ENCODE data around the gene IL27RA.

Gene IL27RA

DNA sequence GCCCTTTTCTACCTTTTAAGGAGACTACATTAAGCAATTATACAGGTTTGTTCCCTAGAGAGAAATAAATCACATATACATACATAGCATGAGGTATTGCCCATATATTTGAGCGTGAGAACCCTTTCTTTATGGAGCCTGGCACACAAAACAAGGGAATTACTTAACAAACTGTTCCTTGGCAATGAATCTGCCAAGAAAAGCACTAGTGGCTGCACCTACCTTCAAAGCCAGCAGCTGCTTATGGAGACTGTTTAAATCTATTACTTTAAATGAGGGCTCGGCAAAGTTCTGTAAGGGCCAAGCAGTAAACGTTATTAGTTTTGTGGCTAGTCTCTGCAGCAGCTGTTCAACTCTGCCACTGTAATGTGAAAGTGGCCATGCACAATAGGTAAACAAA is 32.5 kb upstream of the IL27RA start:
- TF ChIP-seq, protein P1, sequence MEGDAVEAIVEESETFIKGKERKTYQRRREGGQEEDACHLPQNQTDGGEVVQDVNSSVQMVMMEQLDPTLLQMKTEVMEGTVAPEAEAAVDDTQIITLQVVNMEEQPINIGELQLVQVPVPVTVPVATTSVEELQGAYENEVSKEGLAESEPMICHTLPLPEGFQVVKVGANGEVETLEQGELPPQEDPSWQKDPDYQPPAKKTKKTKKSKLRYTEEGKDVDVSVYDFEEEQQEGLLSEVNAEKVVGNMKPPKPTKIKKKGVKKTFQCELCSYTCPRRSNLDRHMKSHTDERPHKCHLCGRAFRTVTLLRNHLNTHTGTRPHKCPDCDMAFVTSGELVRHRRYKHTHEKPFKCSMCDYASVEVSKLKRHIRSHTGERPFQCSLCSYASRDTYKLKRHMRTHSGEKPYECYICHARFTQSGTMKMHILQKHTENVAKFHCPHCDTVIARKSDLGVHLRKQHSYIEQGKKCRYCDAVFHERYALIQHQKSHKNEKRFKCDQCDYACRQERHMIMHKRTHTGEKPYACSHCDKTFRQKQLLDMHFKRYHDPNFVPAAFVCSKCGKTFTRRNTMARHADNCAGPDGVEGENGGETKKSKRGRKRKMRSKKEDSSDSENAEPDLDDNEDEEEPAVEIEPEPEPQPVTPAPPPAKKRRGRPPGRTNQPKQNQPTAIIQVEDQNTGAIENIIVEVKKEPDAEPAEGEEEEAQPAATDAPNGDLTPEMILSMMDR (IDR thresholded peaks at IDR 0.05; ENCODE audit: borderline replicate concordance, insufficient read depth, low read depth, low read length): no peak
- H3K4me3 ChIP-seq (ENCODE audit: low read depth, low read length): no peak overlapping the region

DNA sequence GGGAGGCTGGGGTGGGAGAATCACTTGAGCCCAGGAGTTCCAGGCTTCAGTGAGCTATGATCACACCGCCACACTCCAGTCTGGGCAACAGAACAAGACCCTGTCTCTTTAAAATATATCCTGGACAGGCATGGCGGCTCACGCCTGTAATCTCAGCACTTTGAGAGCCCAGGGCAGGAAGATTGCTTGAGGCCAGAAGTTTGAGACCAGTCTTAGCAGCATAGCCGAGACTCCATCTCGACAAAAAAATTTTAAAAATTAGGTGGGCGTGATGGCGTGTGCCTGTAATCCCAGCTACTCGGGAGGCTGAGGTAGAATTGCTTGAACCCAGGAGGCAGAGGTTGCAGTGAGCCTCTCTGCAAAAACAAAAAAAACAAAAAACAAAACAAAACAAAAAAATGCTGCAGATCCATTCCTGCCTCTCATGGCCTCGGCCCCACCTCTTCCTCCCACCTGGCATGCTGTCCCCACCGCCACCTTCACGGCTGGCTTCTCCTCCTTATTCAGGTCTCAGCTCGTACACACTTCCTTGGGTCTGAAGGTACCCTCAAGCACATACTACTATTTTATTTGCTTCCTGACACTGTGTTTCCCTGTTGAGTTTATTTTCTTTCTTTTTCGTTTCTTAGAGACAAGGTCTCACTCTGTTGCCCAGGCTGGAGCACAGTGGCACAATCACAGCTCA is 30.7 kb upstream of the IL27RA start:
- no peak overlapping the region for H3K4me3 ChIP-seq (ENCODE audit: low read depth, low read length)
- TF ChIP-seq, protein P1 (IDR thresholded peaks at IDR 0.05; ENCODE audit: borderline replicate concordance, insufficient read depth, low read depth, low read length): no peak

DNA sequence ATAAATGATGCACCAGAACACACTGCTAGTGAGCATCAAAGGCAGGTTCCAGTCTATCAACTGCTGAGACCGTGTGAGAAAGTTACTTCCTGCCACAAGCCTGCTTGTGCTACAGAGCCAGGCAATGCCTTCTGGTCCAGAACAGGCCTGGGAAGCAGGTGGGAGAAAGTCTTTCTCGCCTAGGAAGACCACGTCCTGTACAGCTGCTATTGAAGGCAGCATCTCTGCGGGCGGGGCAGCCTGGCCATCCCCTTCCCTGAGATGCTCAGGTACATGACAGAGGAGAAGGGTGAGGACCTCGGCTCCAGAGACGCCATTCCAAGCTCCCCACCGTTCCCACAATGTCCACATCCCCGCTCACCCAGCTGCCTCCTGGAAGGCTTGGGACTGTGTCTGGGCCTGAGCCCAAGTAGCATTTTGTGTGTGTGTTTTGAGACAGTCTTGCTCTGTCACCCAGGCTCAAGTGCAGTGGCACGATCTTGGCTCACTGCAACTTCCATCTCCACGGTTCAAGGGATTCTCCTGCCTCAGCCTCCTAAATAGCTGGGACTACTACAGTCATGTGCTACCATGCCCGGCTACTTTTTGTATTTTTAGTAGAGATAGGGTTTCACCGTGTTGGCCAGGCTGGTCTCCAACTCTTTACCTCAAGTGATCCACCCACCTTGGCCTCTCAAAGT is 28.9 kb upstream of the IL27RA start:
- TF ChIP-seq, protein P1 (IDR thresholded peaks at IDR 0.05; ENCODE audit: borderline replicate concordance, insufficient read depth, low read depth, low read length): no peak
- H3K4me3 ChIP-seq (ENCODE audit: low read depth, low read length): peak overlapping the region; percentile 3

DNA sequence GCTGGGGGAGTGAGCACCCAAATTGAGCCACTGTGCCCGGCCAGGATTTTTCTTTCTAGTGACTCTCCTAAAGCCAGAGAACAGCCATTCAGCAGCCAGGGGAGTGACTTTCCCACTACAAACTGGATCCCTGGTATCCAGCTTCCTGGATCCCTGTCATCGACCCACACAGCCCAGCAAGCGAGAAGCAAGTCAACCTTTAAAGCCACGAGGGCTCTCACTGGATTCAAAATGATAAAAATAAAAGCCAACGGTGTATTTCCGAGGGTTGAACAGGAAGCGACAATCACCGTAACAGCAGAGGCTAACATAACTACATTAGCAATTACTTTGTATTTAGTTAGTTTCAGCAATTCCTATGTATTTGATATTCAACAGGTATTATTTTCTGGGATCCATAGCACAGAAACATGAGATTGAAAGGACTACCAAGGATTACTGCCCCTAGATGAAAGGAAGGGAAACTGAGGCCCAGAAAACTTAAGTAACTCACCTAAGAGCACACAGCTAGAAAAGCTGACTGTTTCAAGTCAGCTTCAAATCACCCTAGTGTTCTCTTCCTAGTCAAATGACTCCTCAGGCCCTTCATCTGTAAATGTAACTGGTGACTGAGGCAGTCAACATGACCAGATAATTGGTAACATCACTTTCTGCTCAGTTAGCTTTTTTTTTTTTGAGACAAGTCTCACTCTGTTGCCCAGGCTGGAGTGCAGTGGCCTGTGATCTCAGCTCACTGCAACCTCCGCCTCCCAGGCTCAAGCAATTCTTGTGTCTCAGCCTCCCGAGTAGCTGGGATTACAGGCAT is 28.1 kb upstream of the IL27RA start:
- H3K4me3 ChIP-seq (ENCODE audit: low read depth, low read length): peak overlapping the region; percentile 3
- TF ChIP-seq, protein P1 (IDR thresholded peaks at IDR 0.05; ENCODE audit: borderline replicate concordance, insufficient read depth, low read depth, low read length): no peak

DNA sequence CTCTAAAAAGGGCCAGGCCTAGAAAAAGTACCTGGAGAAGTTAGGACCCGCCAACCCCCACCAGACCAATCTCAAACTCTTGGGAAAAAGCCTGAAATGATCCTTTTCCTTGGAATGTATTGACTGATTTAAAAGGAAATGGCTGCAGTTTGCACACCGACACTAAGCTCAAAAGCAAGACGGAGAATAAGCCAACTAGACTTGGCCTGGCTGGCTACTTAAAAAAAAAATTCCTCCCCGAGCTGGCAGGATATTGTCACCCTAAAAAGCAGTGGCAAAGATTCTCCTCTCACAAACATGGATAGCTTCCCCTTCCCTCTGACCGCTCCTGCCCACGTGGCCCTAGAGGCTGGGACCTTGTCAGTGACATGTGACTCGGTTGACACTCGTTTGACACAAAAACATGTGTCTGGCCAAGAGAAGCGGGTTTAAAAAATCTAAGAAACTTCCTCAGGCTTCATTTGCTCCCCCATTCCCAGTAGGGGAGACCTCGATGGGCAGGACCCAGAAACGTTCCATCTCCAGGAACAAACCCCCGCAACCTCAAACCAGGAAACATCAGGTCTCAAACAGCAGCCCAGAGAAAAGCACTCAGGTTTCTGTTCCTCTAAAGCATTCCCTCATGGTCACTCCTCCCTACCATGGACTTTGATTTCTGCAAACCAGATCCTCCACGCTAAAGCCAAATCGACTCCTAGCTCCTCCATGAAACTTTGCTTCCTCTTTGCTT is 26.8 kb upstream of the IL27RA start:
- peak overlapping the region; percentile 49 for H3K4me3 ChIP-seq (ENCODE audit: low read depth, low read length)
- TF ChIP-seq, protein P1 (IDR thresholded peaks at IDR 0.05; ENCODE audit: borderline replicate concordance, insufficient read depth, low read depth, low read length): no peak

DNA sequence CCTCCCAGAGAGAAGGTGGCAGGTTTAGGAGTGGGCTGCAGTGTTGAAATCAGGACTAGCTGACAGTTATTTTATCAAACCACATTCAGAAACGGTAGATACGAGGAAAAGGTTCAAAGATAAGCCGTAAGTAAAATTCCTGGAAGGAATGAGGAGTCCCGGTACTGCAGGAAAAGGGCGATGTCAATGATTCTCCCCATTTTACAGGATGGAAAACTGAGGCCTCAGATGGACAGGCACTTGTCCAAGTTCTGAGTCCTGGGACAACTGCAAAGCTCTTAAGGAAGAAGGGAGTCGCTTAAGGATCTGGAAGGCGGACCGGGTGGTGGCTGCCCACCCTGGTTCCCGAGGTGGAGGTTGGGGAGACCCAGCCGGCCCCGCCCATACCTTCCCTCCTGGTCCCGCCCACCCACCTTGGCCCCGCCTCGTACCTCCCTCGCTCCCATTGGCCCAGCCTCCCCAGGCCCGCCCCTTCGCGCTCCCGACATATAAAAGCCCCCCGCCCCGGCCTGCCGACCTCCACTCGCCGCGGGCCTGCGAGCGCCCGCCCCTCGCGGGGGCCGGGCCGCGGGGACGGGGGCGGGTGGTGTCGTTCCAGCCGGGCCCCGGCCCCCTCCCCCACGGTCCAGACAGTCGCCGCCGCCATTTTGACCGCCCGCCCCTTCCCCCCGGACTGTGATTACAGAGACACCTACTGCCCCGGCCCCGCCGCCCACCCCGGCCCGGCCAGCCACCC is 26.0 kb upstream of the IL27RA start:
- H3K4me3 ChIP-seq (ENCODE audit: low read depth, low read length): peak overlapping the region; percentile 59

More for the DNA sequence above, 26.0 kb upstream of the IL27RA start:
- TF ChIP-seq, protein P1 (IDR thresholded peaks at IDR 0.05; ENCODE audit: borderline replicate concordance, insufficient read depth, low read depth, low read length): no peak

Data from GM12875 (cell line).